KG1 (cell line): Measurements from ENCODE around the gene PIK3C3.
"Not testable (repeated sequence)": the region's sequence is repeated elsewhere in the genome, so short reads cannot be mapped to it uniquely, and the experiment has no call there.

ENCODE experiments used
- DNase-seq: peaks from one replicate; lab custom pipeline; 2025; lab: John Stamatoyannopoulos, UW

PIK3C3 gene

GRCh38 chr18:41965634-41966255, 10.7 kb downstream of the PIK3C3 start:
- no peak for DNase-seq

GRCh38 chr18:41966943-41967342, 11.9 kb downstream of the PIK3C3 start:
- DNase-seq, result no peak

- DNase-seq, result no peak
Measured at GRCh38 chr18:41967680-41968079, 12.6 kb downstream of the PIK3C3 start.

GRCh38 chr18:41969881-41970280, 14.8 kb downstream of the PIK3C3 start:
- no peak for DNase-seq

- DNase-seq, result no peak
Measured at GRCh38 chr18:41972067-41972925, 17.3 kb downstream of the PIK3C3 start.

GRCh38 chr18:41973983-41974382, 18.9 kb downstream of the PIK3C3 start:
- no peak for DNase-seq

GRCh38 chr18:41974796-41975201, 19.8 kb downstream of the PIK3C3 start:
- DNase-seq, result no peak

- no peak for DNase-seq
Measured at GRCh38 chr18:41975284-41975683, 20.2 kb downstream of the PIK3C3 start.

- DNase-seq, result no peak
Measured at GRCh38 chr18:41977233-41977632, 22.2 kb downstream of the PIK3C3 start.

- no peak for DNase-seq
Measured at GRCh38 chr18:41982942-41983660, 28.1 kb downstream of the PIK3C3 start.

GRCh38 chr18:41985914-41986313, 30.9 kb downstream of the PIK3C3 start:
- DNase-seq, result no peak

- no peak for DNase-seq
Measured at GRCh38 chr18:41989508-41989907, 34.5 kb downstream of the PIK3C3 start.

GRCh38 chr18:41992066-41992465, 37.0 kb downstream of the PIK3C3 start:
- no peak for DNase-seq

GRCh38 chr18:41992703-41993102, 37.7 kb downstream of the PIK3C3 start:
- DNase-seq, result no peak

- no peak for DNase-seq
Measured at GRCh38 chr18:41993151-41993550, 38.1 kb downstream of the PIK3C3 start.

- no peak for DNase-seq
Measured at GRCh38 chr18:41996020-41996419, 41.0 kb downstream of the PIK3C3 start.

GRCh38 chr18:41999751-42000150, 44.7 kb downstream of the PIK3C3 start:
- DNase-seq, result peak; percentile 26

GRCh38 chr18:42001801-42002200, 46.8 kb downstream of the PIK3C3 start:
- no peak for DNase-seq

GRCh38 chr18:42004653-42005052, 49.6 kb downstream of the PIK3C3 start:
- DNase-seq, result no peak

GRCh38 chr18:42005782-42006181, 50.7 kb downstream of the PIK3C3 start:
- DNase-seq, result no peak

- not testable (repeated sequence) for DNase-seq
Measured at GRCh38 chr18:42009457-42009856, 54.4 kb downstream of the PIK3C3 start.

- no peak for DNase-seq
Measured at GRCh38 chr18:42011053-42011452, 56.0 kb downstream of the PIK3C3 start.

- DNase-seq, result no peak
Measured at GRCh38 chr18:42018831-42019230, 63.8 kb downstream of the PIK3C3 start.
